HCT116 (cell line): ENCODE results near the gene STAM2. TPM values are rescaled to one million over a fixed set of nuclear protein-coding genes. Genes with fewer than 3 reads are reported as not detected.
"Not testable (repeated sequence)": the region's sequence is repeated elsewhere in the genome, so short reads cannot be mapped to it uniquely, and the experiment has no call there.

Experiments used
- ATAC-seq: fragments of 200-7000 bp; cut with Tn5 transposase; 2 replicates; pipeline ENCODE4 v1.9.1; 2020; ENCODE audit warnings: mild to moderate bottlenecking, moderate library complexity
- BruUV-seq: library from RNA; stranded (reverse); fragments of 400-500 nt; replicated peaks from 2 replicates; lab custom pipeline; 2021; lab: Mats Ljungman, UMichigan
- CTCF ChIA-PET: fragments of 300-600 bp; sonication (Branson Sonifier 250); formaldehyde crosslinking; loops from one replicate; lab custom pipeline; 2021; ENCODE audit warnings: antibody characterized with exemption; lab: Charles Lee
- POLR2A ChIA-PET: fragments of 300-600, 350-600 bp; sonication (Branson Sonifier 250); formaldehyde crosslinking; loops from one replicate; lab custom pipeline; 2021; ENCODE audit warnings: antibody characterized with exemption; lab: Charles Lee
- RAD21 ChIA-PET, 2 experiments: fragments of 300-600 bp; sonication (Branson Sonifier 250); formaldehyde crosslinking; loops; one replicate each; lab custom pipeline; 2023; ENCODE audit warnings: low total read pairs in 2 of 2; ENCODE audit not compliant: uncharacterized antibody in 2 of 2, unreplicated experiment in 2 of 2, low non-redundant PET in 1 of 2; lab: Charles Lee
- DNase-seq: peaks from one replicate; pipeline ENCODE4 v3.0.0-alpha.2; 2010; ENCODE audit warnings: low read depth, low spot score
- H2AFZ ChIP-seq: fragments of 200-600 bp; shearing (Covaris generic), sonication (generic); 2 replicates; pipeline ENCODE4 v1.6.1; 2017; ENCODE audit warnings: low read depth, mixed run types, mixed read lengths, antibody characterized with exemption, low read length; ENCODE audit not compliant: poor library complexity, severe bottlenecking
- H3K27ac ChIP-seq: 2 replicates; pipeline ENCODE4 v1.5.1; 2012; ENCODE audit warnings: low read depth, low read length
- H3K27me3 ChIP-seq: fragments of 200-600 bp; sonication (generic); 2 replicates; pipeline ENCODE4 v1.6.1; 2016; ENCODE audit warnings: mixed run types, low read length, mixed read lengths; ENCODE audit not compliant: insufficient read depth
- H3K36me3 ChIP-seq, 2 experiments: fragments of 200-500 bp in 1 of 2; fragments of 200-600 bp in 1 of 2; sonication (Bioruptor generic) in 1 of 2; sonication (generic) in 1 of 2; 2 replicates each; pipeline versions ENCODE4 v1.5.1 to v1.6.1; 2014 to 2016; ENCODE audit warnings: low read length in 2 of 2, inconsistent platforms in 1 of 2, mixed read lengths in 1 of 2, mixed run types in 1 of 2; ENCODE audit not compliant: insufficient read depth in 2 of 2, control insufficient read depth in 1 of 2
- H3K4me1 ChIP-seq, 2 experiments: fragments of 200-600 bp in 1 of 2; sonication (generic) in 1 of 2; 2 replicates each; pipeline versions ENCODE4 v1.5.1 to v1.6.1; 2012 to 2017; ENCODE audit warnings: low read length in 2 of 2, inconsistent platforms in 1 of 2, mild to moderate bottlenecking in 1 of 2, mixed read lengths in 1 of 2, mixed run types in 1 of 2, moderate library complexity in 1 of 2; ENCODE audit not compliant: insufficient read depth in 2 of 2, control insufficient read depth in 1 of 2
- H3K4me2 ChIP-seq: fragments of 200-600 bp; sonication (generic); 2 replicates; pipeline ENCODE4 v1.6.1; 2017; ENCODE audit warnings: mixed run types, low read length, mixed read lengths
- H3K4me3 ChIP-seq, 2 experiments: fragments of 200-600 bp in 1 of 2; sonication (generic) in 1 of 2; replicated peaks in 1 of 2; 2 replicates each; pipeline ENCODE4 v1.5.1; 2011 to 2016; ENCODE audit warnings: low read length in 2 of 2, control low read depth in 1 of 2, low read depth in 1 of 2, mild to moderate bottlenecking in 1 of 2, mixed read lengths in 1 of 2, mixed run types in 1 of 2
- H3K79me2 ChIP-seq: fragments of 200-600 bp; sonication (generic); 2 replicates; pipeline ENCODE4 v1.6.1; 2017; ENCODE audit warnings: mild to moderate bottlenecking, mixed run types, low read length, moderate library complexity, mixed read lengths; ENCODE audit not compliant: insufficient read depth
- H3K9ac ChIP-seq: fragments of 200-600 bp; sonication (generic); 2 replicates; pipeline ENCODE4 v1.6.1; 2016; ENCODE audit warnings: low read length, mixed read lengths
- H3K9me2 ChIP-seq: fragments of 200-600 bp; sonication (generic), shearing (Covaris generic); 2 replicates; pipeline ENCODE4 v1.6.1; 2017; ENCODE audit warnings: mixed run types, mild to moderate bottlenecking, moderate library complexity; ENCODE audit not compliant: insufficient read depth
- H3K9me3 ChIP-seq, 2 experiments: fragments of 200-500 bp in 1 of 2; fragments of 200-600 bp in 1 of 2; sonication (Bioruptor generic) in 1 of 2; sonication (generic) in 1 of 2; 2 replicates each; pipeline ENCODE4 v1.6.1; 2014 to 2017; ENCODE audit warnings: low read length in 2 of 2, mixed read lengths in 2 of 2, inconsistent platforms in 1 of 2, low read depth in 1 of 2, mild to moderate bottlenecking in 1 of 2, mixed run types in 1 of 2, moderate library complexity in 1 of 2; ENCODE audit not compliant: control insufficient read depth in 1 of 2, insufficient read depth in 1 of 2
- H4K20me1 ChIP-seq: fragments of 200-600 bp; sonication (generic), shearing (Covaris generic); 2 replicates; pipeline ENCODE4 v1.6.1; 2017; ENCODE audit warnings: mixed run types, mild to moderate bottlenecking, moderate library complexity; ENCODE audit not compliant: insufficient read depth
- SIN3A ChIP-seq: IDR thresholded peaks from 2 replicates; pipeline ENCODE4 v1.6.1; 2012; ENCODE audit warnings: low read depth
- TCF7L2 ChIP-seq: IDR thresholded peaks from 2 replicates; pipeline ENCODE4 v1.7.0; 2011; ENCODE audit warnings: borderline replicate concordance, inconsistent platforms; ENCODE audit not compliant: insufficient read depth, insufficient read length; ENCODE audit errors: extremely low read depth
- intact Hi-C: fragments of 100-400 bp; cut with micrococcal nuclease; formaldehyde crosslinking; loops from 2 replicates; pipeline ENCODE4 v1.10.0; 2022
- total RNA-seq: library from RNA; stranded (reverse); gene quantifications from one replicate; pipeline ENCODE4 v1.2.1, GENCODE V29; 2021; ENCODE audit not compliant: unreplicated experiment
- TF ChIP-seq, protein P1 (sequence below): IDR thresholded peaks from 2 replicates; pipeline ENCODE4 v1.6.1; 2012; ENCODE audit warnings: low read depth

The STAM2 gene
- total RNA-seq, 1 experiment from 2014 or later = 19.2 TPM

DNA sequence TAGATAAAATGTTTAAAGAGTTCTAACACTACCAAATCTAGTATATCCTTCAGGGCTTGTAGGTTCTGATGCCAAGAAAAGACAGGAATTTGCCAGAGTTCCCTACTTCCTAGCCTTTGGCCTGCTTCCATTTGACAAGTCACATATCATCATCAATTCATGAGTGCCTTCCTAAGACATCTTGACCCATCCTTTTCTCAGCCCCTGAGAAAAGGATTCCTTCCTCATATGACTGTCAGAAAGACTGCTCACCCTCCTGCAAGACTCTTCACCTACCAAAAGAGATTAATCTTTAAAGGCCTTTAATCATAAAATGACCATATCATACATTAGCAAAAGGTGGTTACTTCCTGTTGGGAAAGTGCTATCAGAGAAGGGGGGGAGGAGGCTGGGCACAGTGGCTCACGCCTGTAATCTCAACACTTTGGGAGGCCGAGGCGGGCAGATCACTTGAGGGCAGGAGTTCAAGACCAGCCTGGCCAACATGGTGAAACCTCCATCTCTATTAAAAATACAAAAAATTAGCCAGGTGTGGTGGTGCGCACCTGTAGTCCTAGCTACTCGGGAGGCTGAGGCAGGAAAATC lies 3.3 kb downstream of the STAM2 start:
- RAD21 ChIA-PET, H3K27me3 ChIP-seq, POLR2A ChIA-PET, H3K27ac ChIP-seq, H3K4me2 ChIP-seq, BruUV-seq, H3K36me3 ChIP-seq, H3K9ac ChIP-seq, intact Hi-C loops, H3K4me3 ChIP-seq, H2AFZ ChIP-seq, DNase-seq, H4K20me1 ChIP-seq, ATAC-seq, CTCF ChIA-PET, H3K9me3 ChIP-seq, H3K9me2 ChIP-seq: not testable (repeated sequence)
- peaks cover 0 to 16% of the 10 kb centered on the region in 2 experiments; a peak in 3 of 4 replicates for H3K4me1 ChIP-seq
- H3K79me2 ChIP-seq = peaks cover 53% of the 10 kb centered on the region

DNA sequence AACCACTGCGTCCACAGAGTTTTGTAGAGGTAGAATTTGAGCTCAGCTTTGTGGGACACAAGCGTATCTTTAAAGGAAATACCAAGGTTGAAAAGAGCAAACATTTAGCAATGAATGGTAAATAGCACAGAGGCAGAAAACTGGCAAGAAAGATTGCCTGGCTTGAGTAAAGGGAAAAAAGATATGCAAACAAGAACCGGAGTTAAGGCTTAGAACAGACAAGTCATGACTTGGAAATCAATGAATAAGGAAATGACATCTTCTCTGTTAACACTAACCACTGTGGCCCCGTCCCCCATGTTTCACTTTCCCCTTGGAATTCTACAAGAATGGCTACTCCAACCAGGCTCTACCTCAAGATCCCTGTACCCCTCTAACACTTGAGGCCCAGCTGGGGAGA lies 3.8 kb downstream of the STAM2 start:
- H2AFZ ChIP-seq = no peak overlapping the region
- H3K36me3 ChIP-seq = no peaks in the 10 kb centered on the region
- intact Hi-C loops = no loop called here
- no peaks in the 10 kb centered on the region for H3K9me2 ChIP-seq
- no peak overlapping the region for H3K9ac ChIP-seq
- no peak for TF ChIP-seq SIN3A
- TF ChIP-seq TCF7L2 = no peak
- TF ChIP-seq, protein P1, sequence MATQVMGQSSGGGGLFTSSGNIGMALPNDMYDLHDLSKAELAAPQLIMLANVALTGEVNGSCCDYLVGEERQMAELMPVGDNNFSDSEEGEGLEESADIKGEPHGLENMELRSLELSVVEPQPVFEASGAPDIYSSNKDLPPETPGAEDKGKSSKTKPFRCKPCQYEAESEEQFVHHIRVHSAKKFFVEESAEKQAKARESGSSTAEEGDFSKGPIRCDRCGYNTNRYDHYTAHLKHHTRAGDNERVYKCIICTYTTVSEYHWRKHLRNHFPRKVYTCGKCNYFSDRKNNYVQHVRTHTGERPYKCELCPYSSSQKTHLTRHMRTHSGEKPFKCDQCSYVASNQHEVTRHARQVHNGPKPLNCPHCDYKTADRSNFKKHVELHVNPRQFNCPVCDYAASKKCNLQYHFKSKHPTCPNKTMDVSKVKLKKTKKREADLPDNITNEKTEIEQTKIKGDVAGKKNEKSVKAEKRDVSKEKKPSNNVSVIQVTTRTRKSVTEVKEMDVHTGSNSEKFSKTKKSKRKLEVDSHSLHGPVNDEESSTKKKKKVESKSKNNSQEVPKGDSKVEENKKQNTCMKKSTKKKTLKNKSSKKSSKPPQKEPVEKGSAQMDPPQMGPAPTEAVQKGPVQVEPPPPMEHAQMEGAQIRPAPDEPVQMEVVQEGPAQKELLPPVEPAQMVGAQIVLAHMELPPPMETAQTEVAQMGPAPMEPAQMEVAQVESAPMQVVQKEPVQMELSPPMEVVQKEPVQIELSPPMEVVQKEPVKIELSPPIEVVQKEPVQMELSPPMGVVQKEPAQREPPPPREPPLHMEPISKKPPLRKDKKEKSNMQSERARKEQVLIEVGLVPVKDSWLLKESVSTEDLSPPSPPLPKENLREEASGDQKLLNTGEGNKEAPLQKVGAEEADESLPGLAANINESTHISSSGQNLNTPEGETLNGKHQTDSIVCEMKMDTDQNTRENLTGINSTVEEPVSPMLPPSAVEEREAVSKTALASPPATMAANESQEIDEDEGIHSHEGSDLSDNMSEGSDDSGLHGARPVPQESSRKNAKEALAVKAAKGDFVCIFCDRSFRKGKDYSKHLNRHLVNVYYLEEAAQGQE = no peak
- H3K4me3 ChIP-seq = no peak overlapping the region
- H3K4me2 ChIP-seq = no peak overlapping the region
- no peaks in the 10 kb centered on the region for H4K20me1 ChIP-seq
- ChIA-PET POLR2A (no interaction called here), RAD21 (no interaction called here), CTCF (no interaction called here)
- ATAC-seq = no peak
- no TSS peak for BruUV-seq
- H3K27ac ChIP-seq = no peak overlapping the region
- peaks cover 0 to 14% of the 10 kb centered on the region in 2 experiments; a peak in 3 of 4 replicates for H3K4me1 ChIP-seq
- no peak for DNase-seq
- H3K27me3 ChIP-seq = no peaks in the 10 kb centered on the region
- peaks cover 57% of the 10 kb centered on the region for H3K79me2 ChIP-seq
- no peaks in the 10 kb centered on the region for H3K9me3 ChIP-seq

DNA sequence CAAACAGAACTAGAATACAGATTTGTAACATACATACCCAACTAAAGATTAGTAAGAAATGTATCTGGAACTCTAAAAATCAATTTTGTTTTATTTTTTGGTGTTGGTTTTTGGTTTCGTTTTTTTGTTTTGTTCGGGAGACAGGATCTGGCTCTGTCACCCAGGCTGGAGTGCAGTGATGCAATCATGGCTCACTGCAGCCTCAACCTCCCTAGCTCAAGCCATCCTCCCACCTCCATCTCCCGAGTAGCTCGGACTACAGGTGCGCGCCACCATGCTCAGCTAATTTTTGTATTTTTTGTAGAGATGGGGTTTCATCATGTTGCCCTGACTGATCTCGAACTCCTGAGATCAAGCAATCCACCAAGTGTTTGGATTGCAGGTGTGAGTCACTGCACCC lies 6.4 kb downstream of the STAM2 start:
- H3K27ac ChIP-seq, BruUV-seq, H3K9ac ChIP-seq, H4K20me1 ChIP-seq, POLR2A ChIA-PET, H3K4me2 ChIP-seq, H3K4me1 ChIP-seq, RAD21 ChIA-PET, H3K9me2 ChIP-seq, DNase-seq, ATAC-seq, H3K27me3 ChIP-seq, H2AFZ ChIP-seq, CTCF ChIA-PET, H3K9me3 ChIP-seq, H3K36me3 ChIP-seq, intact Hi-C loops, H3K4me3 ChIP-seq: not testable (repeated sequence)
- H3K79me2 ChIP-seq = peaks cover 68% of the 10 kb centered on the region
